ENCODE results near the gene GPBP1L1. TPM values are rescaled to one million over a fixed set of nuclear protein-coding genes. Genes with fewer than 3 reads are reported as not detected.
A peak's percentile ranks its signal among the peaks of the same experiment; 100 is the strongest.
"Not testable (repeated sequence)": the region's sequence is repeated elsewhere in the genome, so short reads cannot be mapped to it uniquely, and the experiment has no call there.

The GPBP1L1 gene
- total RNA-seq, 2 donors from 2014 or later: 117 to 124 TPM

- DNase-seq: no peak
- H3K4me1 ChIP-seq (ENCODE audit: control insufficient read depth, insufficient read depth, low read length): no peaks in the 10 kb centered on the region
- no peak overlapping the region for H3K4me3 ChIP-seq (ENCODE audit: low read length)
- no peak overlapping the region for H3K27ac ChIP-seq (ENCODE audit: low read depth, low read length)
- Mint-ChIP-seq H3K4me3 (no peak overlapping the region), H3K4me1 (no peaks in the 10 kb centered on the region), H3K27me3 (ENCODE audit: insufficient read depth) (no peaks in the 10 kb centered on the region), H3K36me3 (ENCODE audit: low read depth) (peaks cover 42% of the 10 kb centered on the region), H3K9me3 (no peaks in the 10 kb centered on the region), H3K27ac (no peak overlapping the region)
- WGBS, 2 experiments (ENCODE audit: insufficient coverage in 1 of 2, insufficient read length in 1 of 2): 83 to 91% methylated on average over 3 to 7 of the region's 7 CpGs
- TF ChIP-seq, protein P1, sequence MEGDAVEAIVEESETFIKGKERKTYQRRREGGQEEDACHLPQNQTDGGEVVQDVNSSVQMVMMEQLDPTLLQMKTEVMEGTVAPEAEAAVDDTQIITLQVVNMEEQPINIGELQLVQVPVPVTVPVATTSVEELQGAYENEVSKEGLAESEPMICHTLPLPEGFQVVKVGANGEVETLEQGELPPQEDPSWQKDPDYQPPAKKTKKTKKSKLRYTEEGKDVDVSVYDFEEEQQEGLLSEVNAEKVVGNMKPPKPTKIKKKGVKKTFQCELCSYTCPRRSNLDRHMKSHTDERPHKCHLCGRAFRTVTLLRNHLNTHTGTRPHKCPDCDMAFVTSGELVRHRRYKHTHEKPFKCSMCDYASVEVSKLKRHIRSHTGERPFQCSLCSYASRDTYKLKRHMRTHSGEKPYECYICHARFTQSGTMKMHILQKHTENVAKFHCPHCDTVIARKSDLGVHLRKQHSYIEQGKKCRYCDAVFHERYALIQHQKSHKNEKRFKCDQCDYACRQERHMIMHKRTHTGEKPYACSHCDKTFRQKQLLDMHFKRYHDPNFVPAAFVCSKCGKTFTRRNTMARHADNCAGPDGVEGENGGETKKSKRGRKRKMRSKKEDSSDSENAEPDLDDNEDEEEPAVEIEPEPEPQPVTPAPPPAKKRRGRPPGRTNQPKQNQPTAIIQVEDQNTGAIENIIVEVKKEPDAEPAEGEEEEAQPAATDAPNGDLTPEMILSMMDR (conservative IDR thresholded peaks at IDR 0.05): no peak
- H3K9ac ChIP-seq (ENCODE audit: extremely low read depth, low read length, poor library complexity, severe bottlenecking): no peak overlapping the region
- no peaks in the 10 kb centered on the region for H3K27me3 ChIP-seq (ENCODE audit: control insufficient read depth, insufficient read depth, low read length, poor library complexity, severe bottlenecking)
- H3K36me3 ChIP-seq (ENCODE audit: control insufficient read depth, insufficient read depth, low read length): peaks cover 54% of the 10 kb centered on the region
- H3K9me3 ChIP-seq (ENCODE audit: control insufficient read depth, low read length): no peaks in the 10 kb centered on the region
Measured at GRCh38 chr1:45694823-45695222, 8.5 kb upstream of the GPBP1L1 start.

GRCh38 chr1:45693811-45694210, 7.5 kb upstream of the GPBP1L1 start:
- WGBS, 2 experiments (ENCODE audit: insufficient coverage in 1 of 2, insufficient read length in 1 of 2): 94 to 100% methylated on average over 2 to 7 of the region's 8 CpGs
- H3K4me1 Mint-ChIP-seq; H3K9me3 ChIP-seq (ENCODE audit: control insufficient read depth, low read length); H3K27ac Mint-ChIP-seq; H3K4me3 ChIP-seq (ENCODE audit: low read length); H3K9me3 Mint-ChIP-seq; H3K4me3 Mint-ChIP-seq; DNase-seq; H3K27me3 Mint-ChIP-seq (ENCODE audit: insufficient read depth); H3K9ac ChIP-seq (ENCODE audit: extremely low read depth, low read length, poor library complexity, severe bottlenecking); H3K4me1 ChIP-seq (ENCODE audit: control insufficient read depth, insufficient read depth, low read length); H3K27me3 ChIP-seq (ENCODE audit: control insufficient read depth, insufficient read depth, low read length, poor library complexity, severe bottlenecking); H3K27ac ChIP-seq (ENCODE audit: low read depth, low read length): not testable (repeated sequence)
- H3K36me3 Mint-ChIP-seq (ENCODE audit: low read depth): peaks cover 44% of the 10 kb centered on the region
- H3K36me3 ChIP-seq (ENCODE audit: control insufficient read depth, insufficient read depth, low read length): peaks cover 53% of the 10 kb centered on the region

DNA sequence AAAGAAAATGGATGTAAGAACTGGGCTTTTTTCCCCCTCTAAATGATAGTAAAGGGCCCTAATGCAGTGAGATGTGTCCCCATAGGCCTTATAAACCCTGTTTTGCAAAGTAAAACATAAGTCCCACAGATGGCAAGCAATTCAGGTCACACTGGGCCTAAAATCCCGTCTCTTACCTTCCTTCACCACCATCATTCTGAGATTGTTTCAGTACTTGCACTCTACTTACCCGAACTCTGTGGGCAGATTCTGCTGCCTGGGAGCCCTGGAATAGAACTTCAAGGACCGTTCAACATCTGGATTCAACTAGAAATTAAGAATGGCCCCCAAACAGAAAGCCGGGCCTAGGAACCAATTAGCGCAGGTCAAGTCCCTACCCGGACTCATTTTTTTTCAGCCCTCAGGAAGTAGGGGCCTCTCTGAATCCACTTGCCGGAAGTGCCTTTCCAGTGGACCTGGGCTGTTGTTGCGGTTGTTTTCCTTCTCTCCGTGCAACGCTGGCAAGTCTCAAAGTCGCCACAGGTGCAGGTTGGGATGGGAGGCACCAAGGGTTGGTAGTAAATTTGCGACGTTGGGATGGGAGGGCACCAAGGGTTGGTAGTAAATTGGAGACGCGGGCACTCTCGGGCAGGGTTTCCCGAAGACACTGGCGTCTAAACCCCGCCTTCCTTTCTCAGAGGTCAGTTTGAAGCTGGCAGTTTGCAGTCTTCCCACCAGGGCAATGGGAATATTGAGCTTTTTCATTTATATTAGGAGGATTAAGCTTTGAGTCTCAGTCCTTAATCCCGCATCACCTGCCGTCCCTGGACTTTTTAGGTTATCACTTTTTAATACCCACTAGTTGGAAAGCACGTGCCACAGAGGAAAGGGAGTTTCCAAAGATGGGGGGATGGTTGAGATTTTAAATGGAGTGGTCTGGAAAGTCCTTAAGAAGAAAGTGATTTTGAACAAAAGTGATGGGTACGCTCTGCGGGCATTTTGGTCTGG, 1.7 kb upstream of the GPBP1L1 start, which contains the start of gene TMEM69:
Gene TMEM69 (plus strand): TSS at position 428 of the 987 bp plus-strand sequence. CDS start 2,888 bp downstream, outside the sequence.
- Mint-ChIP-seq H3K4me3 (peak within 1 kb of the TSS; percentile 93), H3K27ac (peak within 1 kb of the TSS; percentile 99), H3K4me1 (peaks cover 17% of the 10 kb centered on the region), H3K9me3 (no peaks in the 10 kb centered on the region), H3K36me3 (ENCODE audit: low read depth) (peaks cover 24% of the 10 kb centered on the region), H3K27me3 (ENCODE audit: insufficient read depth) (no peaks in the 10 kb centered on the region)
- peaks cover 21% of the 10 kb centered on the region for H3K36me3 ChIP-seq (ENCODE audit: control insufficient read depth, insufficient read depth, low read length)
- H3K4me1 ChIP-seq (ENCODE audit: control insufficient read depth, insufficient read depth, low read length): no peaks in the 10 kb centered on the region
- peak within 1 kb of the TSS; percentile 99 for H3K9ac ChIP-seq (ENCODE audit: extremely low read depth, low read length, poor library complexity, severe bottlenecking)
- peak within 1 kb of the TSS; percentile 99 for H3K4me3 ChIP-seq (ENCODE audit: low read length)
- peak within 1 kb of the TSS; percentile 90 for H3K27ac ChIP-seq (ENCODE audit: low read depth, low read length)
- H3K27me3 ChIP-seq (ENCODE audit: control insufficient read depth, insufficient read depth, low read length, poor library complexity, severe bottlenecking): no peaks in the 10 kb centered on the region
- peak; percentile 91 for DNase-seq
- TF ChIP-seq, protein P1 (conservative IDR thresholded peaks at IDR 0.05): peak; percentile 62
- 4 to 8% methylated on average over 10 to 24 of the region's 24 CpGs for WGBS, 2 experiments (ENCODE audit: insufficient coverage in 1 of 2, insufficient read length in 1 of 2)
- H3K9me3 ChIP-seq (ENCODE audit: control insufficient read depth, low read length): no peaks in the 10 kb centered on the region
